ENCODE data around the gene PLA2R1.

The PLA2R1 gene

GRCh38 chr2:159998243-159998642 lies 64.2 kb downstream of the PLA2R1 start:
- ChIA-PET POLR2A (ENCODE audit: low non-redundant PET) (no interaction called here), CTCF (interaction anchor here (0.6 to 1.0 kb wide), 3 partner anchors 32 to 251 kb away, joined by 3 to 6 read pairs (median 5); no protein-coding TSS in a partner anchor)
- DNase-seq (ENCODE audit: low spot score): no peak
- no peak for TF ChIP-seq CTCF (conservative IDR thresholded peaks at IDR 0.05; ENCODE audit: low read depth)
- no peak overlapping the region for H3K27ac ChIP-seq

- ChIA-PET POLR2A (ENCODE audit: low non-redundant PET) (no interaction called here), CTCF (interaction anchor here (0.5 to 1.0 kb wide), 6 partner anchors 12 to 1675 kb away, joined by 3 to 5 read pairs (median 3); no protein-coding TSS in a partner anchor)
- no peak for DNase-seq (ENCODE audit: low spot score)
Observed at GRCh38 chr2:159996792-159997546, 65.4 kb downstream of the PLA2R1 start.

GRCh38 chr2:159995038-159995437 lies 67.4 kb downstream of the PLA2R1 start:
- DNase-seq (ENCODE audit: low spot score): no peak
- H3K27ac ChIP-seq: no peak overlapping the region
- CTCF ChIA-PET: interaction anchor here (0.6 to 0.7 kb wide), 2 partner anchors 20 to 29 kb away, joined by 3 read pairs; no protein-coding TSS in a partner anchor
- POLR2A ChIA-PET (ENCODE audit: low non-redundant PET): no interaction called here
- no peak for TF ChIP-seq CTCF (conservative IDR thresholded peaks at IDR 0.05; ENCODE audit: low read depth)

More at GRCh38 chr2:159996792-159997546, 65.4 kb downstream of the PLA2R1 start:
- no peak for TF ChIP-seq CTCF (conservative IDR thresholded peaks at IDR 0.05; ENCODE audit: low read depth)
- H3K27ac ChIP-seq: no peak overlapping the region

GRCh38 chr2:159989249-159989648 lies 73.2 kb downstream of the PLA2R1 start:
- POLR2A ChIA-PET (ENCODE audit: low non-redundant PET): no interaction called here
- no peak for DNase-seq (ENCODE audit: low spot score)
- TF ChIP-seq CTCF (conservative IDR thresholded peaks at IDR 0.05; ENCODE audit: low read depth): no peak
- H3K27ac ChIP-seq: no peak overlapping the region
- CTCF ChIA-PET: interaction anchor here (0.6 to 0.7 kb wide), 2 partner anchors 20 to 45 kb away, joined by 3 to 4 read pairs; no protein-coding TSS in a partner anchor

GRCh38 chr2:159988412-159988970 lies 73.9 kb downstream of the PLA2R1 start:
- no peak overlapping the region for H3K27ac ChIP-seq
- ChIA-PET CTCF (interaction anchor here (0.6 to 0.7 kb wide), 3 partner anchors 19 to 432 kb away, joined by 3 to 4 read pairs (median 4); no protein-coding TSS in a partner anchor), POLR2A (ENCODE audit: low non-redundant PET) (no interaction called here)
- DNase-seq (ENCODE audit: low spot score): no peak
- no peak for TF ChIP-seq CTCF (conservative IDR thresholded peaks at IDR 0.05; ENCODE audit: low read depth)

GRCh38 chr2:159987181-159987580 lies 75.2 kb downstream of the PLA2R1 start:
- POLR2A ChIA-PET (ENCODE audit: low non-redundant PET): no interaction called here
- no peak overlapping the region for H3K27ac ChIP-seq
- TF ChIP-seq CTCF (conservative IDR thresholded peaks at IDR 0.05; ENCODE audit: low read depth): no peak
- no peak for DNase-seq (ENCODE audit: low spot score)
- CTCF ChIA-PET: no interaction called here

Measured in RWPE1 (cell line).